ENCODE data around the gene MINDY1. TPM values are rescaled to one million over a fixed set of nuclear protein-coding genes. Genes with fewer than 3 reads are reported as not detected.

MINDY1 gene
- total and polyA plus RNA-seq, 9 of the 15 experiments (the other 6 are each of a cell fraction or from before 2014, with no cell fraction given): 0.49 to 11.0 (median 6.0) TPM

GRCh38 chr1:151001602-151002001 is 5.1 kb downstream of the MINDY1 start (continued):
- TF ChIP-seq CEBPB (tag; IDR thresholded peaks at IDR 0.05): 0 out of 2 replicates have a peak, but pooled peaks have one; percentile 24
- TF ChIP-seq ETV1 (tag; conservative IDR thresholded peaks at IDR 0.05; ENCODE audit: low read depth): peak; percentile 62
- peak; percentile 73 for TF ChIP-seq USF2 (CRISPR knock-in tag; IDR thresholded peaks at IDR 0.05)
- no peak for TF ChIP-seq ZKSCAN3 (CRISPR knock-in tag; IDR thresholded peaks at IDR 0.05)
- TF ChIP-seq RCOR1 (IDR thresholded peaks at IDR 0.05; ENCODE audit: borderline replicate concordance in 1 of 2, low read depth in 2 of 2, low read length in 2 of 2): peak in 1 of 2 experiments; percentile 26; a peak in 1 of 4 replicates
- TF ChIP-seq SRSF1 (IDR thresholded peaks at IDR 0.05; ENCODE audit: low read depth, low read length): no peak
- peak; percentile 44; the same call in 1 of the 2 replicates for TF ChIP-seq ZNF592 (IDR thresholded peaks at IDR 0.05)
- TF ChIP-seq SETDB1 (IDR thresholded peaks at IDR 0.05; ENCODE audit: low read length): no peak
- peak; percentile 38; the same call in 1 of the 2 replicates for TF ChIP-seq ZNF175 (CRISPR knock-in tag; IDR thresholded peaks at IDR 0.05; ENCODE audit: low read depth)
- no peak for TF ChIP-seq CREB3L1 (IDR thresholded peaks at IDR 0.05; ENCODE audit: borderline replicate concordance, low read depth)
- TF ChIP-seq MEIS2 (IDR thresholded peaks at IDR 0.05; ENCODE audit: partially characterized antibody): peak; percentile 41
- 0 out of 2 replicates have a peak, but pooled peaks have one; percentile 54 for TF ChIP-seq FOSL1 (tag; conservative IDR thresholded peaks at IDR 0.05)
- TF ChIP-seq ZNF655 (CRISPR knock-in tag; IDR thresholded peaks at IDR 0.05): no peak
- TF ChIP-seq HDAC2 (IDR thresholded peaks at IDR 0.05): peak; percentile 41; the same call in 1 of the 2 replicates
- no peak for TF ChIP-seq HOXB6 (CRISPR knock-in tag; IDR thresholded peaks at IDR 0.05; ENCODE audit: borderline replicate concordance)
- peak; percentile 91 for TF ChIP-seq VEZF1 (CRISPR knock-in tag; IDR thresholded peaks at IDR 0.05)
- no peak for TF ChIP-seq RNF2 (IDR thresholded peaks at IDR 0.05)
- TF ChIP-seq SMARCE1 (IDR thresholded peaks at IDR 0.05): peak; percentile 80; the same call in 1 of the 2 replicates
- peak; percentile 67 for TF ChIP-seq GABPA (tag; conservative IDR thresholded peaks at IDR 0.05; ENCODE audit: low read depth)
- no peak for TF ChIP-seq POLR2AphosphoS5 (IDR thresholded peaks at IDR 0.05; ENCODE audit: control insufficient read depth, insufficient read depth, low read depth, low read length)

Data from K562 (cell line).